Activated CD8-positive, alpha-beta memory T cell treated with anti-CD3 and anti-CD28 coated beads, Interleukin-2, amount 50 U/mL, for 1 hour (primary cell): ENCODE measurements around the gene LAMC3.

Source experiments
- DNase-seq: peaks from one replicate; pipeline ENCODE4 v3.0.0-alpha.2; 2020; ENCODE audit errors: extremely low read depth

The LAMC3 gene

GRCh38 chr9:131008909-131009618 lies at the start of gene LAMC3:
TSS of gene LAMC3 (plus strand) at chr9:131009174. CDS start at chr9:131009215, 41 bp downstream.
- DNase-seq = no peak

GRCh38 chr9:130959809-130960334 lies 49.1 kb upstream of the LAMC3 start:
- DNase-seq = no peak

GRCh38 chr9:130960522-130961378 lies 48.2 kb upstream of the LAMC3 start:
- DNase-seq = no peak

- DNase-seq = no peak
These were observed 47.3 kb upstream of the LAMC3 start for GRCh38 chr9:130961511-130962300.

- no peak for DNase-seq
These were observed 46.3 kb upstream of the LAMC3 start for GRCh38 chr9:130962418-130963316.

- DNase-seq = no peak
These were observed 45.6 kb upstream of the LAMC3 start for GRCh38 chr9:130963337-130963908.

- DNase-seq = no peak
These were observed 45.1 kb upstream of the LAMC3 start for GRCh38 chr9:130963916-130964315.

- no peak for DNase-seq
These were observed 43.3 kb upstream of the LAMC3 start for GRCh38 chr9:130965680-130966079.

GRCh38 chr9:130970052-130970451 lies 38.9 kb upstream of the LAMC3 start:
- DNase-seq = no peak

- no peak for DNase-seq
These were observed 38.1 kb upstream of the LAMC3 start for GRCh38 chr9:130970855-130971254.

GRCh38 chr9:130971294-130971849 lies 37.6 kb upstream of the LAMC3 start:
- no peak for DNase-seq

GRCh38 chr9:130972277-130972956 lies 36.6 kb upstream of the LAMC3 start:
- no peak for DNase-seq

GRCh38 chr9:130972957-130973685 lies 35.9 kb upstream of the LAMC3 start:
- no peak for DNase-seq

- no peak for DNase-seq
These were observed 35.2 kb upstream of the LAMC3 start for GRCh38 chr9:130973686-130974281.

- DNase-seq = no peak
These were observed 34.3 kb upstream of the LAMC3 start for GRCh38 chr9:130974697-130975096.

- DNase-seq = no peak
These were observed 33.8 kb upstream of the LAMC3 start for GRCh38 chr9:130975156-130975555.

- DNase-seq = no peak
These were observed 32.8 kb upstream of the LAMC3 start for GRCh38 chr9:130975932-130976841.
